HG02678 (cell line): ENCODE results near the gene KCNN3.

ENCODE experiments used
- ATAC-seq: cut with Tn5 transposase; IDR thresholded peaks from one replicate; pipeline ENCODE4 v1.9.1; 2021; ENCODE audit warnings: mild to moderate bottlenecking, moderate library complexity; ENCODE audit not compliant: unreplicated experiment

The KCNN3 gene

DNA sequence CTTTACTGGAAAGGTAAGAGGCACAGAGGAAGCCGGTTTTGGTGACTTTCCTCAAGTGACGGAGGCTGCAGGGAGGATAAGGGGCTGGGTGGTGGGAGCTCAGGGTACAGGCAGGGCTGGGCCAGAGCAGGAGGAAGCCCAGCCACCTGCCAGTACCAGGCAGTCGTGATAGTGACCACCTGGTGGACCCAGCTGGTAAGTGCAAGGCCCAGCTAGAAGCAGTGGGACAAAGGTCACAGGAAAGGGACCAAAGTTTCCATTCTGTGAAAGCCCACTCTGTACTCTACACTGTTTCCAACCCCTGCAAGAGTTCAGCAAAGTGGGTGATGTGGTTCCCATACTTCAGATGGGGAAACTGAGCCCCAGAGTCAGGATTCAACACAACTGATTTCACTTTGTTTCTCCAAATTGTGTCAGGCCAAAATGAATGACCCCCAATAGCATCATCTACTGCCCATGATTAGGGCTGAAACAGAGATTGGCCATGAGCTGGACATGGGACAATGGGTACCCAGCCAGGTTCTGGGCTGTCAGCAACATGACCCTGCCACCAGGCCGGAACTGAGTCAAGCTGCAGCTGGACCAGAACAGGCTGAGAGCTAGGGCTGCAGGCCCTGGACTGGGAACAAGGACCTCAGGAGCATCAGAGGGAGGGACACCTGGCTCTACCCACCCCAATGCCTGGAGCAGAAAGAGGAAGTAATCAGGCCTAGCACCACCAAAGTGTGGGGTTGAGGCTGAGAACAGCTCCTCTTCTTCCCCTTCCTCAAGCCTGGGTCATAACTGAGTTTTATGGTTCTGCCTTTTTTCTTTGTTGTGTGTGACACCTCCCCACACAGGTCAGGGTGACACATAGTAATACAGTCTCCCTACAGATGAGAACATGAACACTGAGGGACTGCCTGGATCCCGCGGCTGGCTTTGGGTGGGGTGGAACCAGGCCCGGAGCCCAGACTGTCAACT lies 50.2 kb downstream of the KCNN3 start:
- no peak for ATAC-seq

GRCh38 chr1:154818911-154819310 lies 51.2 kb downstream of the KCNN3 start:
- no peak for ATAC-seq

- no peak for ATAC-seq
Observed at GRCh38 chr1:154816937-154817336, 53.1 kb downstream of the KCNN3 start.

DNA sequence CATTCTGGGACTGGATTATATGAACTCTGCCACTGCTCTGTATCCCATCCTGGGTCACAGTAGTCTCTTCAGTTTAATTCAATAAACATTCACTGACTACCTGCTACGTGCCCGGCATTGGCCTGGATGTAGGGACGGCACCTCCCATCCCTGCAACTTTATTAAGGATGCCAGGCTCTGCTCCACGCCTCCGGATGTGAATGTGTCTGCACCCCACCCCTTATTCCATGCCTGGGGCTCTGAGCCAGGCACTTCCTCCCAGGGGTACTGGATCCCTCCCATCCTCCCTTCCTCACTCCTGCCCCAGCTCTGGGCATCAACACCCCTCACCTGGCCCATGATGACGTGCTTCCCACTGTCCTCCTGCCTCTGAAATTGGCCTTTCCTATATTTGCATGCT lies 53.7 kb downstream of the KCNN3 start:
- ATAC-seq: no peak

GRCh38 chr1:154813846-154814505 lies 56.1 kb downstream of the KCNN3 start:
- no peak for ATAC-seq

DNA sequence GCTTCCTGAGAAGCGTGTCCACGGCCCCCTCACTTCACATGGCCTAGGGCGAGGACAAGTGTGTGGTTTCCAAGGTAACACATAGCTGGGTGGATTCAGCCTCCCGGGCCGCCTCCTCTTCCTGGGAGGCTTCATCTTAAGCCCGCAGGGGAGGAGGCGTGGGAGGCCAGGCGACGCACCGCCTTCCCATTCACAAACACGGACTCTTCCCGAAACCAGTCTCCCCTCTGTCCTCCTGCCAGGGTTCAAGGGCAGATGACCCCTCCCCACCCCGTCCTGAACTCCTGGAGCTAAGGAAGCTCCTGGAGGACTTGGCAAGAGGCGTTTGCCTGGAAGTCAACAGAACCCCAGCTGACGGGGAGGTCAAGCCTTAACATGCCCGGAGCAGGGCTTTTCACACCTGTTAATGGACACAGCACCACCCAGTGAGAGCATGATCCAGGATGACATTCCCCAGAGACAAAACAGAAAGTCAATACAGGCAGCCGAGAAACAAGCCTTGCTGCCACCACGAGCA lies 56.7 kb downstream of the KCNN3 start:
- ATAC-seq: no peak

DNA sequence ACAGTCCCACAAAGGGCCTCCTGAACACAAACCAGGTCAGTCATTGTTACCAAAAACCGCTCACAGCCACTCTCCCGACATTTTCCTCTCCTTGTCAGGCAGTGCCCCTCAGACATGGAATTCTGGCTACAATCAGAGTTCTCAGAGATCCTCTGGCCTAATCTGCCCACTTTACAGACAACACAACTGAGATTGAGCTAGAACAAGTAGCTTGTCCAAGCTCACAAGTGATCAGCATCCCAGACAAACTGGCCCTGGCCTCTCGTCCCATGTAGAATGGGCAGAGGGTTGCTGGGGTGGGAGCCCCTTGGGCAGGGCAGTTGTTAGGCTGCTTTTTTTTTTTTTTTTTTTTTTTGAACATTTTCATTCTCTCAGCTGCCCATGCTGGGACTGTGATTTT lies 57.2 kb downstream of the KCNN3 start:
- ATAC-seq: no peak

DNA sequence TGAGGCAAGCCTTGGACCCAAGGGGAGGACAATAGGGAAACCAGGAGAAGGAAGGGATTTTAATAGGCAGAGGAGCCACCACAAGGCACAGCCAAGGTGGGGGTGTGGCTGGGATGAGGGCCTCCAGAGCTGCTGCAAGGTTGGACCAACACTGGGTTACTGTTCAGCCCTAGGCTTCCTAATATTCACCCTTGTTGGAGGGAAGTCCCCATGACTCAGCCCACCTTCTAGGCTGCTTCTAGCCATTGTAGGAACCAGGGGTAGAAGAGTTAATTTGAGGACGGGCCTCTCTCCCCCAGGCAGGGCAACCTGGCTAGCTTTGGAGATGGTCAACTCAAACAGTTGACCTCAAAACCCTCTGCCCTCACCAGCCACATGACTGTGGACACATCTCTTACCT lies 59.5 kb downstream of the KCNN3 start:
- no peak for ATAC-seq

DNA sequence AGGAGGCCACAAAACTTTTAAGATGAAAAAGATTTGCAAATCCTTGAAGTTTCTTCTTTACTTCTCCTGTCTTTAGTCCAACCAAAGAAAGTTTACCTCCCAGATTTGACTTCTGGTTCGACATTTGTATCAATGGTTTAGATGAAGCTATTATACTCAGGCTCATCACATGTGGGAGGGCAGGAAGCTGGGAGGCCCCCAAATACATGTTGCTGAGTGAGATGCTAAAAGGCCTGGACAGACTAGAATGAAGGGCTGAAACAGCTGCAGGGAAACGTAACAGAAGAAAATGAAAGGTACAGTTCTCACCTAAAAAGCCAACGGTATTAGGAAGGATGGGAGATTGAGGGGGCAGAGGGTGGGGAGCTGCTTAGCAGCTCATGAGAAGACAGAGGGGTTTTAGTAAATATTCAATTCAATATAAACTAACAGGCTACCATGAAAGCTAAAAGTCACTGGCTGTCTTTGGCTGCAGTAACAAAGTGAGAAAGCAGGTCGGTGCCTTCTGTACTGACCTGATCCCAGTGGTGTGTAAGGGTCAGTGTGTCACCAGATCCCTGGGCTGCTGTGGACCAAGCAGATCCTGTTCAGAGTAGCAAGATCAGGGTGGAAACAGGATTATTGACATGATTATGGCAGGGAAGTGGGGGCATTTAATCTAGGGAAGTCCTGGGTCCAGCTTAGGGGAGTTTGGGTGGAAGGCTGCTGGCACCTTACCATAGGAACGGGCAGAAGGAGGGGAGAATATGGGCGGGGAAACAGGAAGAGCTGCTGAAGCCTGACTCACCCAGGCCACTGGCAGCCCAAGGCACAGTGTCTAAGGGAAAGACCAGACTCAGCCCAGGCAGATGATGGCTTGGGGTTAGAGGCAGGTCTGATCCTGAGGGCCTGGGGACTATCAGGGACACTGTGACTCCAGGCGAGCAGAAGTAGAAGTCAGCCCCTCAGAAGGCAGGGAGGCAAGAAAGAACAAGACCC lies 60.4 kb downstream of the KCNN3 start:
- no peak for ATAC-seq

GRCh38 chr1:154808909-154809262 lies 61.2 kb downstream of the KCNN3 start:
- ATAC-seq: peak; percentile 44

- no peak for ATAC-seq
Observed at GRCh38 chr1:154808261-154808908, 61.7 kb downstream of the KCNN3 start.

- peak; percentile 61 for ATAC-seq
Observed at GRCh38 chr1:154807048-154807591, 63.0 kb downstream of the KCNN3 start.

DNA sequence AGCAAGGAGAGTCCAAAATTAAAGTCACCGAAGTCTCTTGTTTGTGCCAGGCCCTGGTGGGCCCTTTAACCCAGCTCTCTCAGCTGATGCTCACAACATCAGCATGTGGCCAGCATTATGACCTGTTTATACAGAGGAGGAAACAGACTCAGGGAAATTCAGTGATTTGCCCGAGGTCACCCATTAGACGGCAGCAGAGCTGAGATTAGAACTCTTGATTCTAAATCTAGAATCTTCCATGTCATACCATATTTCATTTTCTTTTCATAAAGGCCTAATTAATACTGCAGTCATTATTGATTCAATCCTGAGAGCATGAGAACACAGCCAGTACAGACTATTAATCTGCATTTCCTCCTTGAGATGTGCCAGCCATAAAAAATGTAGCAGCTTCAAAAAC lies 63.7 kb downstream of the KCNN3 start:
- no peak for ATAC-seq

GRCh38 chr1:154802982-154803920 lies 66.8 kb downstream of the KCNN3 start:
- no peak for ATAC-seq

DNA sequence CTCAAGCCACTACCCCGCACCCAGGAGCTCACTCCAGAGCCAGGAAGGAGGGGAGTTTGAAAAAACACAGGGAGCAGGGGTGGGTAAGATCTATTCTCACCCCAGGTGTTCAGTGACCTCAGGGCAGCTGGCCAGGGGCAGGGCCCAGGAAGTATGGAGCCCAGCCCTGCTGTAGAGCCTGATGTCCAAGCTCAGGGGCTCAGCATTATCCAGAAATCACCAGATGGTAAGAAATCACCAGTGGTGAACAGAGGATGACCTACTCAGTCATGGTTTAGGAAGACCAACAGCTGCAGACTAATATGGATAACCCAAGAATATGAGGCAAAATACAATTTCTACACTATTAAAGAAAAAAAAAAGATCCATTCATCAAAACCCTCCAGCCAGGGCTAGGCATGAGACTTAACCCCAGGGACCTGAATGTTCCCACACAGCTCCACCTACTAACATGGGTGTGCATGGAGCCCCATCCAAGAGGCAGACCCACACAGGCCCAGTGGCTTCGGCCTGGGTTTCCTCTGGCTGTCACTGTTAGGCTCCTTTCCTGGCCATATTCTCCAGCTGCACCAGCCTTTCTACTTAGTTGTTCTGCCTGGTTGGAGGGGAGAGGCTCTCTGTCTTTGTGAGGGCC lies 67.6 kb downstream of the KCNN3 start:
- ATAC-seq: no peak

DNA sequence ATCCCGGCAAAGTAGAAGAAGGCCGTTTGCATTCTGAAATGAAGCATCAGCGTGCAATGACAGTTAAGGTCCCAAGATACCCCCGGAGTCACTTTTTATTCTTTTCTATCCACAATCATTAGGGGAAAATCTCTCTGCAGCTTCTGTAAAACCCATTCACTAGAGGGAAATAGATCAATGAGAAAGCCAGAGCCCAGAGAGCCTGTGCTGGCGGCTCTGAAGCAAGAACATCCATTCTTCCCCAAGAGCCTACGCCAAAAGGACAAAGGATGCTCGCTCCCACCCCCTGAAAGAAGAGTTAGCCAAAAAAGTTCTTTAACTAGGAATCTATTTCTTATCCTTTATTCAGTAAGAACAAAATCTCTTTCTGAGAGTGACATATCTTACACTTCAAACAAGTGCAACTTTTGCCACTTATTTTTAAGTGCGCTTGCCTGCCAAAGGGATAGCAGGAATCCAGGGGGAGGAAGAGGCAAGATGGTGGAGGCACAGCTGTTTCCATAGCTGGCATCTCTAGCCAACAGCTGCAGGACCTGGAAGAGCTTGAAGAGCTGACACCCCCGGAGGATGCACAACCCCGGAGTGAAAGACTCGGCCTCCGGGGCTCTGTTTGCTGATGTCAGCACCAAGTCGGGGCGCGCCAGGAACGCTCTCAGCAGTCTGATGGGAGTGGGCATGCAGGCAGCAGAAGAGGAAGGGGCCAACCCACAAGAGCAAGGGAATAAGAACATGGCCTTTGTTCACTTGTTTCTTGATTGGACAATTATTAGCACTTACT lies 68.7 kb downstream of the KCNN3 start:
- ATAC-seq: no peak

DNA sequence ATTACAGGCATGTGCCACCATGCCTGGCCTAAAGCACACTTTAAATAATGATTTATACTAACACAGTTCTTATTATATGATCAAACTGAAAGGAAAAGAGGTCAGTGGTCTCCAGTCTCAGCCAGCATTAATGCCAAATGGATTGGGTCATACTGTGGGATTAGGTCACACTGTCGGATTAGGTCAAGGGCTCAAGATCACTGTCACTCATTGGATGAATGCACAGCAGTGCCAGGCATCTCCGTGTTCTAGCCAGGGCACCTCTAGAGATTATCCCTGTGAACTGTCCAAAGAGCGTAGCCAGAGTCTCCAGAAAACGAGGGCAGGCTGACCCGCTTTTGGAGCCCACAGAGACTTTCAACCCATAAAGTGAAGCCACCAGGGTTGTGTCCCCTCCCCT lies 70.9 kb downstream of the KCNN3 start:
- ATAC-seq: no peak

DNA sequence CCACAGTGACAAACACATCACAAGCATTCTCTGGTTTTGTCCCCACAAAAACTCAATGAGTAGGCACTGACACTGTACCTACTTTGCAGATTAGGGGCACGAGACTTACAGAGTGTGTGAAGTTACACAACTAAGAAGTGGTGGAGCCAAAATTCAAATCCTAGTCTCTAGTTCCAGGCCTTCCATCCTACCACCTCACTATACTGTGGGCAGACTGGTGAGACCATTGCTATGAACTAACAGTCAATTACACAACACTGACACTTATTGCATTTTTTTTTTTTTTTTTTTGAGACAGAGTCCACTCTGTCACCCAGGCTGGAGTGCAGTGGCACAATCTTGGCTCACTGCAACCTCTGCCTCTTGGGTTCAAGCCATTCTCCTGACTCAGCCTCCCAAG lies 71.4 kb downstream of the KCNN3 start:
- ATAC-seq: no peak
